Measurements from ENCODE around the gene MED20.
"Not testable (repeated sequence)": the region's sequence is repeated elsewhere in the genome, so short reads cannot be mapped to it uniquely, and the experiment has no call there.

MED20 gene, protein sequence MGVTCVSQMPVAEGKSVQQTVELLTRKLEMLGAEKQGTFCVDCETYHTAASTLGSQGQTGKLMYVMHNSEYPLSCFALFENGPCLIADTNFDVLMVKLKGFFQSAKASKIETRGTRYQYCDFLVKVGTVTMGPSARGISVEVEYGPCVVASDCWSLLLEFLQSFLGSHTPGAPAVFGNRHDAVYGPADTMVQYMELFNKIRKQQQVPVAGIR

DNA sequence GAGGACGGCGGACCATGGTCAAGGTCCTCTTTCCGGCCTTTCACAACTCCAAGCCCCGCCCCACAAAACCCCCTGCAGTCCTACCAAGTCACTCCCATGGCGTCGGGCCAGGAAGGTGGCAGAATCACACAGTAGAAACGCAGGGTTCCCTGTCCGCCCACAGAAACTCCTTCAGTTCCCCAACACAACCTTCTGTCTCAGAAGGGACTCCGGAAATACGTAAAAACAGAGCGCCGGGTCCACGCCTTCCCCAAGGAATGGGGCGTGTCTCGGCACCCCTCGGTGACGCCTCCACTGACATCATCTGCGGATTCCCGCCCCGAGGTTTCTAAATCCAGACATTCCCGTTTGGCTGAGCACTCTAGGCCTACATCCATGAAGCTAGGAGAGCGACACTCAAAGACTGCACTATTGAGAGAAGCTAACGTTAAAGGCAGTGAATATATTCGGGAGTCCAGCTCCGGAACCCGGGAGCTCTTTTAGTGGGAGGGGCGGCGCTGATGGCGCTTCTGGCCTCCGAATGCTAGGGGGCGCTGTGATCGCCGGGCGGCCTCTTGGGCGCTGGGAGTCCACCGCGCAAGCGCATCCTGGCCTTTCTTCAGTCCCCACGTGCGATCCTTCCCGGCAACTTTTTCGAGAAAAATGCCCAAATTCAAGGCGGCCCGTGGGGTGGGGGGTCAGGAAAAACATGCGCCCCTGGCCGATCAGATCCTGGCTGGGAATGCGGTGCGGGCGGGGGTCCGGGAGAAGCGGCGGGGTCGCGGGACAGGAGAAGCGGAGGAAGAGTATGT lies at the start of gene MED20, which contains the start of gene BYSL:
Gene MED20 (minus strand): TSS at position 219 of the 791 bp plus-strand sequence. CDS start 121 bp downstream, at position 98.
Gene BYSL (plus strand): TSS at position 579 of the 791 bp plus-strand sequence. CDS start 64 bp downstream, at position 643.
- peak; percentile 96 for DNase-seq

DNA sequence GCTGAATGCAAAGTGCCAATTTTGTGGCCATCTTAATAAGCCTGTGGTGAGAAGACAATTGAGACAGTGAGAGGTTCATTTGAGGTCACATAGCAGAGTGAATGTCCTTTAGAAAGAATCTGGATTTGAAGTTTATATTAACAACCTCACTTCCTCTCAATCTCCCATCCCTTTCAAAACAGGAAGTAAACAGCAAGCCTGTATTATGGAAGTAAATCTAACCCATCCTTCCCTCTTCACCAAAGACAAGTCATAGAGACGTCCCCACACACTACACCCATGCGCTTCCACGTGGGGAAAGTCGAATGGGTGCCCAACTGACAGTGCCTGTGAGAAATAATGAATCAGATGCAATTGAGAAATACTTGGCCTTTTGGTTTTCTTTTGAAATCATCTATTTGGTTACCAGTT lies 49.5 kb upstream of the MED20 start:
- peak; percentile 76 for DNase-seq

DNA sequence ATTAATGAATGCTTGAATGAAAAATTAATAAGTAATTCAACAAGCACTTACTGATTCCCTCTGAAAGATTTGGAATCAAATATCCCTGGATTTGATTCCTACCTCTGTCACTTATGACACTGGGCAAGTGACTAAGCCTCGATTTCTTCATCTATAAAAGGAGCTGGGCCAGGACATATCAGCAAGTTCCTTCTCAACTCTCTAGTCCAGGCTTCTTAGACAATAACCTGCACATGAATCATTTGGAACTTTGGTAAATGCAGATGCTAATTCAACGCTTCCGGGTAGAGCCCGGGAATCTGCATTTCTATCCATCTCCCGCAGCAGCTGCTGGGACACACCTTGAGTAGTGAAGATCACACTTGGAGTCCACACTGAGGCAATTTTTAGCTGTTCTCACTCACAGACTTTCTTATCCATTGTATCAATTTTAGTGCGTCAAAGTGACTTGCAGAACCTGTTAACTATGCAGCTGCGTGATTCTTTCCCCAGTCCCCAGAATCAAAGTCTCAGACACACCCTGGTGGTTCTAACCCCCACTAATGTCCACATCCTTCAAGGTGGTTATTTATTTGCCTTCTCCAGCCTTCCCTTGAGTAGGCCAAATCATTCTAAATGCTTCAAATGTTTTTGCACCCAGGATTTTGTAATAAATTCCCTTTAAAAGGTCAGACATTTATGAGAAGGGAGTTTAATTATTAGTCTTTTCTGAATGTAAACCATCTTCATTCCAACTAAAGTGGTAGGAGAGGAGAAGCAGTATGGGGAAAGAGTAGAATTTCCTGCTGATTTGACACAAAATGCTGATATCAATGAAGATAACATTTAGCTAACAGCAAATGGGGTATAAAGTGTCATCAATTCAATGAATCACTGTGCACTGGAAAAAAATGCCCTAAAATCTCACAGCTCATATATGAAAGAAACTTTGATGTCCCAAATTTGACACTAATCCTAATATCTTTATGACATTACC lies 46.7 kb upstream of the MED20 start:
- no peak for DNase-seq

DNA sequence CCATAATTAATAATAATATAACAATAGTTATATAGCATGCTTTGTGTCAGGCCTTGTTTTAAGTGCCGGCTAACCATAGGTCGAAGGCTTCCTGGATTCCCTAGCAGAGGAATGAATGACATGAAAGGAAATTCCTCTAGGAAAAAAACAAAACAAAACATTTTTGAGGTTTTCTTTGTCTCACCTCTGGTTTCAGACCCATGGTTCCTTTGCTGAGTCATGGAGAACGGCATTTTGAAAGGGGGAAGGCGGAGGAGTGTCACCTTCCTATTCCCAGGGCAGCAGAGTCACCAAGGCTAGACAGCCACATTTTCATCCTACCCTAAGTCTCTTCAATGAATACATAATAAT lies 46.0 kb upstream of the MED20 start:
- no peak for DNase-seq

DNA sequence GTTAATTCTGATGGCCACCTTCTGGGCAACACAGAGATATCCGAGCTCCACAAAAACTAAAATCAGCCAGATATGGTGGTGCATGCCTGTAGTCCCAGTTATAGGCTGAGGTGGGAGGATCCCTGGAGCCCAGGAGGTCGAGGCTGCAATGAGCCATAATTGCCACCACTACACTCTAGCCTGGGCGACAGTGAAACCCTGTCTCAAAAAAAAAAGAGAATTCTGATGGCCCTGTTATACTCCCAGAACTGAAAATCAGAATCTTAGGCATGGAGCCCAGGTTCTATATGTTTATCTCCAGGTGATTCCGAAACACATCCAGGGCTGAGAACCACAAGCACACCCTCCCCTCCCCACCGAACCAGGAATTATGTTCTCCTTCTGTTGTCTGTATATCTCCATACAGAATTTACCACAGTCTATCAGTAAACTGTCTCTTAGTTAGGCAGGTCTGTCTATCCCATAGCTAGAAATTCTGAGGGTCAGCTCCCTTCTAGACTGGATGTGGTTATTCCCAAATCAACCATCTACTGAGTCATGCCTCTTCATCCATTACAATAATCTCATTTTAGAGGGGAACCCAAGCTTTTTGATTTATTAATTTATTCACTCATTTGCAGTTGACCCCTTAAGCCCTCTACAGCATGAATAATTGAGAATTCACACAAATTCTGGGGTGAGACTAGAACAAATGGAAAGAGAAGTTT lies 45.4 kb upstream of the MED20 start:
- no peak for DNase-seq

DNA sequence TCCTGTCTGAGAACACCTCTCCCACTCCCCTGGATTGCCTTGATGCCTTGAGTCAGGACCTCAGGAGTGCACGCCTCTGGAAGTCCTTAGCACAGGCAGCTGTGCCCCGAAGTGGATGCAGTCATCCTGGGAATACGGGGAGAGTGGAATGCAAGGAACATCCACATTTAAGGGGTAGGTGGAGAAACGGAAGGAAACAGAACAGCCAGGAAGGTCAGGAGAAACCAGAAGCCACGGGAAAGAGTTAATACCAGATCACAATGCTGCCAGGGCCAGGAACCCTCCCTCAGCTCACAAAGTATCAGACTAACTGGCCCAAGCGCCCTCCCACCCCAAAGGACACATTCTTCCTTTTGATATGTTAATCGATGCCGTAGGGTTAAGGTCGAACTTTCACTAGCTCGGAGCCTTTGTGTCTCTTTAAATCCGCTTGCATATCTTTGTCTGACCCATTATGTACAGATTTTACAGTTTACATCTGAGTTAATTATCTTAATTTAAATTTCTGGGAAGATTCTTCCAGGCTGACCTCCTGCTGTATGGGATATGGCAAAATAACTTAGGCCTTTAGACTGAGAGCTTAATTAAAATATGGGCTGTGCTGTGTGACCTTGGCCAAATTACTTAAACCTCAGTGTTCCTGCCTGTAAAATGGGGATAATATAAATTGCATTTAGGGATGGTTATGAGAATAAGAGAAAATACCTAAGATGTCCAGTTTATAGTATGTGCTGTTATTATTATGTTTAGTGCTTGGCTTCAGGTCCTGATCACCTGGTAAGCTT lies 44.7 kb upstream of the MED20 start:
- no peak for DNase-seq

DNA sequence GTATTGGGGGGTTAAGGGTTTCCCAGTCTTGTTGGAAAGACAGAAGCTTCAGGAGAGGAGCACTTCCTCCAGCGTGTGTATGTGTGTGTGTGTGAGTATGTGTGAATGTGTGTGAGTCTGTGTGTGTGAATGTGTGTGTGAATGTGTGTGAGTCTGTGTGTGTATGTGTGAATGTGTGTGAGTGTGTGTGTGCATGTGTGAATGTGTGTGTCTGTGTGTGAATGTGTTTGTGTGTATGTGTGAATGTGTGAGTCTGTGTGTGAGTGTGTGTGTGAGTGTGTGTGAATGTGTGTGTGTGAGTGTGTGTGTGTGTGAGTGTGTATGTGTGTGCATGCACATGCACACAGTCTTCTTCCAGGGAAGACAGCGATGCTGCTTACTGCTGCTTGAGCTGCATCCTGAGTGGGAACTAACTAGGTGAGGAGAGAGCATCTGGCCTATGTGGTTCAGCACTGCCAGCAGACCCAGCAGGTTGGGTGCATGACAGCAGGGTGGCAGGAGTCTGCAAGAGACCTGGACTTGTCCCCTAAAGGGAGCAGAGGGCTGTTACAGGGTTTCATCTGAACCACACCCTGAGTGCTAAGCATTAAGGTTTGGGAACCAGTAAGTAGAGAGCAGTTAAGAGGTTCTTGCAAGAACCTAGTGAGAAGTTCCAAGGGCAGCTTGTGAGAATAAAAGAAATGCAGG lies 43.4 kb upstream of the MED20 start:
- DNase-seq = no peak

DNA sequence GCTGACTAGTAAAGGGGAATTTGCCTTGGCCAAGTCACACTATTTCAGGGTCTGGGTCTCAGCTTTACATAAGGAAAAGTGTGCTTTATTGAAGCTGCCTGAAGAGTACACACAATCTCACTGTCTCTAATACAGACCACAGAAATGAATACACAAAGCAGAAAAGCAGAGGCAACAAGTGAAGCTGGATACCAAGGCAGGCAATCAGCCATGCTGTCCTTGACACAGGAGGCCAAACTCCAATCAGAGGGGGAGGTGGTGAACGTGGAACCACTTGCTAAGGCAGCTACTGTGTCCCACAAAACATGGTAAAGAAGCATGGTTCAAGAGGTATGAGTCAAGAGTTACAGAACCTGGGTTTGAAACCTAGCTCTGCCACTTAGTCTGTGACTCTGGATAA lies 42.4 kb upstream of the MED20 start:
- no peak for DNase-seq

DNA sequence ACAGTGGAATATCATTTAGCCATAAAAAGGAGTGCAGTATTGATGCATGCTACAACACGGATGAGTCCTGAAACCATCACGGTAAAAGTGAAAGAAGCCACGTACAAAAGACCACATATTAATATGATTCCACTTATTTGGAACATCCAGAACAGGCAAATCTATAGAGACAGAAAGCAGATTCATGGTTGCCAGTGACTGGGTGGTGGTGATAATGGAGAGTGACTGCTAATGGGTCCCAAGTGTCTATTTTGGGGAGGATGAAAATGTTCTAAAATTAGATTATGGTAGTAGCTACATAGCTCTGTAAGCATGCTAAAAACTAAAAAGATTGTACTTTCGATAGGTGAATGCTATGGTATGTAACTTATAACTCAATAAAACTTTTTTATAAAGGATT lies 39.1 kb upstream of the MED20 start:
- no peak for DNase-seq

DNA sequence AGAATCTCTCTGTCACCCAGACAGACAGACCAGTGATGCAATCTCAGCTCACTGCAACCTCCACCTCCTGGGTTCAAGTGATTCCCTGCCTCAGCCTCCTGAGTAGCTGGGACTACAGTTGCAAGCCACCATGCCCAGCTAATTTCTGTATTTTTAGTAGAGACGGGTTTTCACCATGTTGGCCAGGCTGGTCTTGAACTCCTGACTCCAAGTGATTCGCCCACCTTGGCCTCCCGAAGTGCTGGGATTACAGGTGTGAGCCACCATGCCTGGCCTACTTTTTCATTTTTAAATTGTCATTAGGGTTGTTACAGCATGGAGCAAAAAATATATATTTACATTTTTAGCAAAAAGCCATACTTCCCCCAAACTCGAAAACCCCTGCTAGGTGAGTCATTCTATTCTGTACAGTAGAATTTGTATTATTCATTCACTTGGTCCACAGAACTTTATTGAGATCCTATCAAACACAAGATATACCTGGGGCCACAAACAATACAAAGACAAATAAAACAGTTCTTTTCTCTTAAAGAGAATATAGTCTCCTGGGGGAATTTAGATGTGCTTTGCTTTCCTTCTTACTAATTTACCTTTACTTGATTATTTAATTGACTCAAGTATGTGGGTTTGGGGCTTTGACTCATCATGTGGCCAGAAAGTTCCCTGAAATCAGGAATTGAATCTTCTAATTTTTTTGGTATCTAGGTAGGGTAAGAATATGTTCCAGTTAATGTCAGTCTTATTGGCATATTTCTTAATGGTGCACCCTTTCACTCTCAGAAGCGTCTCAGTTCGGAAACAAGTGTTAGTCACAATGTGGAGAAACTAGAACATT lies 37.3 kb upstream of the MED20 start:
- peak; percentile 64 for DNase-seq

DNA sequence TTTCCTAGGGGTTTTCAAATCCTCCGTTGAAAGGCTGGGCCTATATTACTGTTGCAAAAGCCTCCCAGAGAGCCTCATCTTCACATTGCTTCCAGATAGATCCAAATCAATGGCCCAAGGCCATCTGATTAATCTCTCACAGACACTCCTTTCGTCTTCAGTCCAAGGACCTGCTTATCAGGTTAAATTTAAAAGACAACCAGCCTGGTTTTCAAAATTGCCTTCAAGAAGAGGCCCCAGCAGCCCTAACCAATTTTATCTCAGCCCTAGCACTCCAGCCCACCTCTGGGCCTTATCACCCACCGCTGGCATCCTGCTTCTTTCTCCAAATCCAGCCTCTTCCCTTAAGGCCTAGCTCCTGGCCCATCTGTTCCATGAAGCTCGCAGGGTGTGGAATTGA lies 36.2 kb upstream of the MED20 start:
- no peak for DNase-seq

DNA sequence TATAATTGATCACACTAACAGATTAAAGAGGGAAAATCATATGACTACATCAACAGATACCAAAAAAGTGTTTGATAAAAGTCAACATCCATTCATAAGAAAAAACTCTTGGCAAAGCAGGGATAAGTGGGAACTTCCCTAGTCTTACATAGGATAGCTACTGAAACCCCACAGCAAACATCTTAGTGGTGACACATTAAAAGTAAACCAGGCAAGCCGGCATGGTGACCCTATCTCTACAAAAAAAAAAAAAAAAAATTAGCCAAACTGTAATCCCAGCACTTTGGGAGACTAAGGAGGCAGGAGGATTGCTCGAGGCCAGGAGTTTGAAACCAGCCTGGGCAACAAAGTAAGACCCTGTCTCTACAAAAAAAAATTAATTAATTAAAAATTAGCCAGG lies 34.5 kb upstream of the MED20 start:
- DNase-seq = no peak

DNA sequence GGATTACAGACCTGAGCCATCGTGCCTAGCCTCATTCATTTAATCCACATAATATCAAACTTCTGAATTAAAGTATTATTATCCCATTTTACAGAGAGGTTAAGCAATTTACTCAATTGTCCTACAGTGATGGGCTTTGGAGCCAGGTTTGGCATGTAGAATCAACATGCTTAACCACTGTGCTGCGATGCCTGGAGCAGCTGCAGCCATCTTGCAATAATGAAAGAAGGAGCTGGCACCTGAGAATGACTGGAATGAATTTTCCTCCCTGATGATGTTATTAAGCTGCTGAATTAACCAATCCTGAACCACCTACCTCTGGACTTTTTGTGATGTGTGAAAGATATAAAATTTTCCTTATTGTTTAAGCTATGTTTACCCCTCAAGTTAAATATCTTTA lies 33.7 kb upstream of the MED20 start:
- no peak for DNase-seq

DNA sequence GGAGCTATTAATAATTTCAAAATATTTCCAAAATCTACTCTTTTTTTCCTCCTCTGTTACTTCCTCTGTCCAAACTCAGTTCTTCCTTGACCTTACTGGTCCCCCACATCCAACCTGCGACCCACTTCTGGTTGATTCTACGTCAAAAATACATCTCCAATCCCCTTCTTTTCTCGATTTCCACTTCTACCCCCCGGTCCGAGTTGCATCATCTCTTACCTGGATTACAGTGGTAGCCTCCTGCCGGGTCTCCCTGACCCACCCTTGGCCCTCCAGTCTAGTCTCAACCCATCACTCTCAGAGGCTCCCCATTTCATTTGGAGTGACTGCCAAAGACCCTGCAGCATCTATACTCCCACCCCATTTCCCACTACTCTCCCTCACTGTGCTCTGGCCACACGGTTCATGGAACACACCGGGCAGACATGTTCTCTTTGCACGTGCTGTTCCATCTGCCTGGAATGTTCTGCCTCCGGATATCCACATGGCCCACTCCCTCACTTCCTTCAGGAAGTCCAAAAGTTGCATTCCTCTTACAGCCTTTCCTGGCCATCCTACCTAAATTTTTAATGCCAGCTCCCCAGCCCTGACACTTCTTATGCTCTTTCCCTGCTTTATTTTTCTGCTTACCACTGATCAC lies 26.8 kb upstream of the MED20 start:
- DNase-seq = no peak

DNA sequence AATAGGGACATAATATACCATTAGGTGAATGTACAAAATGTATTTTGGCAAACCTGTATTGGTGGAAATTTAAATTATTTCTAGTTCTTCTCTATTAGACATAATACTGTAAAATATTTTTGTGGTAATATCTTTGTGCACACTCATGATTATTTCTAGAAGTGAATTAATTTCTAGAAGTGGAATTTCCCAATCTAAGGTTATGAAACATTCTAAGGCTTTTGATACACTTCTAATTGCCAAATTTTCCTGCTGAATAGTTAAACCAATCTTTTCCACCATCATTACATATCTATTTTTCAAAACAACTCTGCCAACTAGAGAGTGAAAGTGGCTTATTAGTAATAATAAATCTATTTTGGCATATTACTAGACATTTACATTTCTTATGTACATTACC lies 22.5 kb upstream of the MED20 start:
- no peak for DNase-seq

DNA sequence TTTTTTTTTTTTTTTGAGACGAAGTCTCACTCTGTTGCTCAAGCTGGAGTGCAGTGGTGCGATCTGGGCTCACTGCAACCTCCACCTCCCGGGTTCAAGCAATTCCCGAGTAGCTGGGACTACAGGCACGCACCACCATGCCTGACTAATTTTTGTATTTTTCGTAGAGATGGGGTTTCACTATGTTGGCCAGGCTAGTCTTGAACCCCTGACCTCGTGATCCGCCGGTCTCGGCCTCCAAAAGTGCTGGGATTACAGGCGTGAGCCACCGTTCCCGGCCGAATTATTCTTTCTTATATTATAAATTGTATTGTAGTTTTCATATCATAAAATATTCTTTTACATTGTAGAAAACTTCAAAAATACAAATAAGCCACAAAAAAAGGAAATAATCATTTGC lies 21.9 kb upstream of the MED20 start:
- DNase-seq = not testable (repeated sequence)

DNA sequence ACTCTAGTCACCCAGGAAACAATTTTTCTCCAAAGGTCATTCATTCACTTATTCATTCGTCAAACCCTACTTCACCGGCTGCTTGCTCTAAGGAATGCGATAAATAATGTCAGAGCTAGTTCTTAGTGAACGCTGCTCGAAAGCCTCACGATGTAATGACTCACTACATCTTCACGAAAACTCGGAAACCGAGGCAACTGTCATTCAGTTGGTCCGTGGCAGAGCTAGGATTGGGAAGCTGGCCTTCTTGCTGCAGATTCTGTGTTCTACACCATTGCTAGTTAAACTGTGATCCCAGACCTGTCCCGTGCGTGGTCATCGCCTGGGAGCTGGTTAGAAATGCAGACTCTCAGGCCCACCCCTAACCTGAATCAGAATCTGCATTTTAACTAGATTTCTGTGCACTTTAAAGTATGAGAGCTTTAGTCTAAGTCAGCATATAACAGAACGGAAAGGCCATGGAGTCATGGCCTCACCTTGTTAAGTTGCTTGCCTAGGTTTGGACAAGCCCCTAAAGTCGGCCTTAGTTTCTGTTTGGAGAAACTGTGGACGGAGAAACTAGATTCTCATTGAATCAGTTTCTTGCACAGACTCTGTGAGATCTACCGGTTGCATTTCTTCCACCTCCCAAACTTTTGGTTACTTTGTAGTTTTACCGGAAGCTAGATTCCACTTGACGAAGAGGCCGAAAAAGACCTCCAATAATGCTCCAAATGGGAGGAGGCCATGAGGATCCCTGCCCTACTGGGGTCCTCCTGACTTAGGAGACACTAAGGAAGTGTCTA lies 21.3 kb upstream of the MED20 start:
- no peak for DNase-seq

DNA sequence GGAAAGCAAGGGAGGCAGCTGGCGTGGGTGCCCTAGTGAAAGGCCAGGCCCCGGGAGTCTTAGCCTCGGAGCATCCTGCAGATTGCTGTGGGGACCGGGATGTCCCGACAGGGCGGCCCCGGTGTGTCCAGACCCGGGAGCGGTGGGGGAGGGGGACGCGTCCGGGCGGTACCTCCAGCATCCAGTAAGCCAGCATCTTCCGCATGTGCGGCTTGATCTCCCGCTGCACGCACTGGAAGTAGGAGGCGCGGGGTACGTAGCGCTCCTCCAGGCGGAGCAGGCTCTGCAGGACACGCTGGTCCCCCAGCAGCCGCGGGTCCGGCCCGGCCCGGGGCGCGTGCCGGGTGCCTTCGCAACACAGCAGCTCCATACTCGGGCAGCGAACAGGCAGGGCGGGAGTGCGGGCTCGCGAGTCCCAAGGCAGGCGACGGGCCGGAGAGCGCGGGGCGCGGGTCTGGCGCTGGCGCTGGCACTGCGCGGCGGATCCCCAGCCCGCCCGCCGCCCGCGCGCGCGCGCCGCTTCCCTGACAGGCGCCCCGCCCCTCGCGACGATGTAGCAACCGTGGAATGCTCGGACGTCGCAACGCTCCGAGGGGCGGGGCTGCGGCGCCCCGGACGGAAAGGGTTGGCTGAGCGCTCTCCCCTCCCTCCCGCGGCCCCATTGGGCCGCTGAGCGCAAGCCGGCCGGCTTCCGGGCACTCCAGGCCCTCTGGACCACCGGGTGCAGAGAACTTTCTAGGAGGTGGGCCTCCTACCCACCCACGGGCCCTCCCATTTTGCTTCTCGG lies 20.5 kb upstream of the MED20 start, which contains the start of gene CCND3:
Gene CCND3 (minus strand): TSS at position 529 of the 787 bp plus-strand sequence. CDS start 159 bp downstream, at position 370.
- DNase-seq = peak; percentile 90

Data from stimulated activated CD4-positive, alpha-beta T cell treated with anti-CD3 and anti-CD28 coated beads, Interleukin-4, amount 100 ng/mL, for 24 hours (primary cell).